Peyer's patch (tissue), 4 donors: ENCODE results near the gene COX4I1. TPM values are rescaled to one million over a fixed set of nuclear protein-coding genes. Genes with fewer than 3 reads are reported as not detected.
"Not testable (repeated sequence)": the region's sequence is repeated elsewhere in the genome, so short reads cannot be mapped to it uniquely, and the experiment has no call there.

Experiments used
- DNase-seq, 3 donors: peaks; one replicate each; pipeline ENCODE4 v3.0.0-alpha.2; 2017 to 2019
- H3K27ac ChIP-seq, 4 donors: fragments of 200-600 bp; sonication (generic); one replicate each; pipeline ENCODE4 v1.5.1; 2016 to 2019
- H3K27me3 ChIP-seq, 2 donors: fragments of 200-600 bp; sonication (generic); one replicate each; pipeline ENCODE4 v1.5.1; 2019
- H3K36me3 ChIP-seq, 3 donors: fragments of 200-600 bp; sonication (generic); one replicate each; pipeline ENCODE4 v1.5.1; 2016 to 2019
- H3K4me1 ChIP-seq, 4 donors: fragments of 200-600 bp; sonication (generic); one replicate each; pipeline ENCODE4 v1.5.1; 2016 to 2019
- H3K4me3 ChIP-seq, 4 donors: fragments of 200-600 bp; sonication (generic); 1 replicate in 3 of 4; 2 replicates in 1 of 4; pipeline ENCODE4 v1.5.1; 2016 to 2019; ENCODE audit warnings: mild to moderate bottlenecking in 1 of 4
- H3K9me3 ChIP-seq, 4 donors: fragments of 200-600 bp; sonication (generic); one replicate each; pipeline ENCODE4 v1.5.1; 2016 to 2019; ENCODE audit warnings: mild to moderate bottlenecking in 1 of 4
- POLR2A ChIP-seq, 2 donors: fragments of 450-650 bp; IDR thresholded peaks; one replicate each; pipeline ENCODE4 v1.5.1; 2017; ENCODE audit warnings: antibody characterized with exemption in 2 of 2, mild to moderate bottlenecking in 2 of 2, moderate library complexity in 2 of 2
- total RNA-seq, 4 donors: library from RNA; depleted of rRNA; stranded (reverse); fragments of >200 nt; gene quantifications; one replicate each; pipeline ENCODE4 v1.1.0, GENCODE V29; 2016
- TF ChIP-seq, protein P1 (sequence below), 6 experiments: fragments of 450-650 bp in 4 of 6; fragments of 200-600 bp in 2 of 6; sonication (generic) in 1 of 6; IDR thresholded peaks; one replicate each; pipeline ENCODE4 v1.5.1; 2017 to 2019; ENCODE audit warnings: antibody characterized with exemption in 6 of 6, mild to moderate bottlenecking in 3 of 6, moderate library complexity in 1 of 6

Gene COX4I1
- total RNA-seq, 4 donors from 2014 or later = 377 to 758 (median 713) TPM

DNA sequence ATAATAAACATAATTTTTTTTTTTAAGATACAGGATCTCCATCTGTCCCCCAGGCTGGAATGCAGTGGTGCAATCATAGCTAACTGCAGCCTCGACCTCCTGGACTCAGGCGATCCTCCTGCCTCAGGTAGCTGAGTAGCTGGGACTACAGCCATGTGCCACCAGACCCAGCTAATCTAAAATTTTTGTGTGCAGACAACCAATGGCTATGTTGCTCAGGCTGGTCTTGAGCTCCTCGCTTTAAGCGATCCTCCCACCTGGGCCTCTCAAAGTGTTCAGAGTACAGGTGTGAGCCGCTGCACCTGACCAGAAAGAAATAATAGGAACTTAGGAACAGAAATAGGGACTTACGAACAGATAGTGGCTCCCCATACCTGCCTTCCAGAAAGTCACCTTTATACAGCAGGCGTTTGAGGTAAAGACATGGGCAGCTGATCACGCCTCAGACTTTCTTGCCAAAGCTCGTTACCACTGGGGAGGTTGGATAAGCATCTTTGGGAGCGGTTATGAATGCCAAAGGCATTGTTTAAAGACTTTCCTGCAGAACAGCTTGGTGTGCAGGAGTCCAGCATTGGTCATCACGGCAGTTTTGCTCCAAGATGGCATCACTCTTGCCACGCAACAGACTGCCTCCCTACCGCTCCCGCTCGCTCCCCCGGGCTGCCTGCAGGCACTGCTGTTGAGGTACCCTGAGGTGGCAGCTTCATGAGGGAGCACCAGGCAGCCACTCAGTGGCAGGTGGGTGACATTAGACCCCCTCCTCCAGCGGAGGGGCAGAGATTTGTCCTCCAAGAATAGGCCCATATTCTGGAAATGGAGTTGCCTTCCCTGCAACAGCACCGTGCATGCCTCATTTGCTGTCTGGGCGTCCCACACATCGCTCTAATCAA lies 13.6 kb downstream of the COX4I1 start:
- DNase-seq = peak in 2 of 3 donors; percentile 14 to 19
- TF ChIP-seq POLR2A (IDR thresholded peaks at IDR 0.05) = no peak
- TF ChIP-seq, protein P1, sequence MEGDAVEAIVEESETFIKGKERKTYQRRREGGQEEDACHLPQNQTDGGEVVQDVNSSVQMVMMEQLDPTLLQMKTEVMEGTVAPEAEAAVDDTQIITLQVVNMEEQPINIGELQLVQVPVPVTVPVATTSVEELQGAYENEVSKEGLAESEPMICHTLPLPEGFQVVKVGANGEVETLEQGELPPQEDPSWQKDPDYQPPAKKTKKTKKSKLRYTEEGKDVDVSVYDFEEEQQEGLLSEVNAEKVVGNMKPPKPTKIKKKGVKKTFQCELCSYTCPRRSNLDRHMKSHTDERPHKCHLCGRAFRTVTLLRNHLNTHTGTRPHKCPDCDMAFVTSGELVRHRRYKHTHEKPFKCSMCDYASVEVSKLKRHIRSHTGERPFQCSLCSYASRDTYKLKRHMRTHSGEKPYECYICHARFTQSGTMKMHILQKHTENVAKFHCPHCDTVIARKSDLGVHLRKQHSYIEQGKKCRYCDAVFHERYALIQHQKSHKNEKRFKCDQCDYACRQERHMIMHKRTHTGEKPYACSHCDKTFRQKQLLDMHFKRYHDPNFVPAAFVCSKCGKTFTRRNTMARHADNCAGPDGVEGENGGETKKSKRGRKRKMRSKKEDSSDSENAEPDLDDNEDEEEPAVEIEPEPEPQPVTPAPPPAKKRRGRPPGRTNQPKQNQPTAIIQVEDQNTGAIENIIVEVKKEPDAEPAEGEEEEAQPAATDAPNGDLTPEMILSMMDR (IDR thresholded peaks at IDR 0.05) = no peak
- Histone ChIP-seq H3K36me3 (no peaks in the 10 kb centered on the region), H3K4me1 (no peaks in the 10 kb centered on the region), H3K27me3 (no peaks in the 10 kb centered on the region), H3K9me3 (no peaks in the 10 kb centered on the region), H3K4me3 (no peak overlapping the region), H3K27ac (no peak overlapping the region)

DNA sequence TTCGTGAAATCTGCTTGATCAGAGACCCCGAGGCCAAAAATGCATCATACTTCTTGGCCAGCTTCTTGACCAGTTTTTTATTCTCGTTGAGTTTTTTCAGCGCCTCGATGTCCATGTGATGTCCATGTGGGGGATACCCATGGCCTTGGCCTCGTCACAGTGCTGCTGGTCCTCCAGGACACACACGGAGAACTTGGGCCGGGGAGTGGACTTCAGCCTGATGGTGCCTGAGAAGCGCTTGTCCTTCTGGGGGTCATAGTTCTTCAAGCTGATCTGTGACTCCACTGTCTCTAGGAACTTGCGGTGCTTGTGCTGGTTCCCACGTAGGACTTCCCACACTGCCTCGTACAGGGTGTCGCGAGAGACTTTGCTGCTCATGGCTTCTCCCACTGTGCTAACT lies 16.7 kb downstream of the COX4I1 start:
- Histone ChIP-seq H3K4me1 (peaks cover 0 to 2% (median 0%) of the 10 kb centered on the region in 4 donors), H3K27me3 (no peaks in the 10 kb centered on the region), H3K36me3 (no peaks in the 10 kb centered on the region), H3K27ac (no peak overlapping the region), H3K4me3 (no peak overlapping the region), H3K9me3 (no peaks in the 10 kb centered on the region)
- TF ChIP-seq POLR2A (IDR thresholded peaks at IDR 0.05) = no peak
- TF ChIP-seq, protein P1 (IDR thresholded peaks at IDR 0.05) = no peak
- DNase-seq = peak in 1 of 3 donors; percentile 26

DNA sequence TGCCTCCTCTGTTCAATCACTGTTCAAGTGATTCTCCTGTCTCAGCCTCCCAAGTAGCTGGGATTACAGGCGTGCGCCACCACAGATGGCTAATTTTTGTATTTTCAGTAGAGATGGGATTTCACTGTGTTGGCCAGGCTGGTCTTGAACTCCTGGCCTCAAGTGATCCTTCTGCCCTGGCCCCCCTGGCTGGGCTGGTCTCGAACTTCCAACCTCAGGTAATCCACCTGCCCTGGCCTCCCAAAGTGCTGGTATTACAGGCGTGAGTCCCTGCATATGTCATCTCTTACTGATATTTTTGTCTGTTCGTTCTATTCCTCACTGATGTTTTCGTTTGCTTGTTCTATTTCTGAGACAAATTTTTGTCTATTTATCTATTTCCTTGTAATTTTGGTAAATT lies 17.7 kb downstream of the COX4I1 start:
- DNase-seq, H3K27ac ChIP-seq, H3K4me1 ChIP-seq, H3K4me3 ChIP-seq, H3K27me3 ChIP-seq, H3K9me3 ChIP-seq, H3K36me3 ChIP-seq: not testable (repeated sequence)

DNA sequence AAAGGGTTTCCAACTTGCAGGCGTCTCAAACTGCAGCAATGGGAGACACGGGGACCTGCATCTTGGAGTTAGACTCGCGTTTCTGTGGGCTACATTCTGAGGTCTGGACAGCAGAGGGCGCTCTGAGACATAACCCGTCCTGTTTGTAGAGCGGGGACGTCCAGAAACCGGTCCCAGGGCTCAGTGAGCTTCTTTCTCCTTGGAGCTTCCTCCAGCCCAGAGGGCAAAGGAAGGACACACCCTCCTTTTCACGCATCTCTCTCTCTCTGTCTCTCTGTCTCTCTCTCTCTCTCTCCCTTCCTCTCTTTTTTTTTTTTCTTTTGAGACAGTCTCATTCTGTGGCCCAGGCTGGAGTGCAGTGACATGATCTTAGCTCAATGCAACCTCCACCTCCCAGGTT lies 19.8 kb downstream of the COX4I1 start:
- Histone ChIP-seq H3K27ac (no peak overlapping the region), H3K9me3 (no peaks in the 10 kb centered on the region), H3K36me3 (no peaks in the 10 kb centered on the region), H3K27me3 (no peaks in the 10 kb centered on the region), H3K4me3 (no peak overlapping the region), H3K4me1 (peaks cover 0 to 9% (median 0%) of the 10 kb centered on the region in 4 donors)
- TF ChIP-seq, protein P1 (IDR thresholded peaks at IDR 0.05) = peak; percentile 59 to 81 (median 76)
- TF ChIP-seq POLR2A (IDR thresholded peaks at IDR 0.05) = no peak
- DNase-seq = peak; percentile 88 to 96 (median 91)

- Histone ChIP-seq H3K27ac (no peak overlapping the region), H3K27me3 (no peaks in the 10 kb centered on the region), H3K4me1 (peaks cover 0 to 9% (median 0%) of the 10 kb centered on the region in 4 donors), H3K36me3 (no peaks in the 10 kb centered on the region), H3K4me3 (no peak overlapping the region), H3K9me3 (no peaks in the 10 kb centered on the region)
- TF ChIP-seq, protein P1 (IDR thresholded peaks at IDR 0.05) = no peak
- TF ChIP-seq POLR2A (IDR thresholded peaks at IDR 0.05) = no peak
- peak in 1 of 3 donors; percentile 46 for DNase-seq
Measured at GRCh38 chr16:85819771-85820170, 20.3 kb downstream of the COX4I1 start.

- TF ChIP-seq POLR2A (IDR thresholded peaks at IDR 0.05) = no peak
- TF ChIP-seq, protein P1 (IDR thresholded peaks at IDR 0.05) = no peak
- H3K27ac ChIP-seq = no peak overlapping the region
- peaks cover 0 to 9% (median 0%) of the 10 kb centered on the region in 4 donors for H3K4me1 ChIP-seq
- peak in 1 of 3 donors; percentile 26 for DNase-seq
- H3K9me3 ChIP-seq = no peaks in the 10 kb centered on the region
- H3K4me3 ChIP-seq = no peak overlapping the region
- H3K36me3 ChIP-seq = no peaks in the 10 kb centered on the region
- no peaks in the 10 kb centered on the region for H3K27me3 ChIP-seq
Measured at GRCh38 chr16:85820604-85821372, 21.3 kb downstream of the COX4I1 start.
